GM19372 (cell line): Measurements from ENCODE around the gene ROCK2.
"Not testable (repeated sequence)": the region's sequence is repeated elsewhere in the genome, so short reads cannot be mapped to it uniquely, and the experiment has no call there.

Source experiments
- ATAC-seq: cut with Tn5 transposase; IDR thresholded peaks from one replicate; pipeline ENCODE4 v1.9.1; 2021; ENCODE audit warnings: mild to moderate bottlenecking, low read depth, moderate library complexity; ENCODE audit not compliant: unreplicated experiment

Gene ROCK2

GRCh38 chr2:11280713-11281112 is 63.7 kb downstream of the ROCK2 start:
- no peak for ATAC-seq

- no peak for ATAC-seq
Observed at GRCh38 chr2:11279398-11279797, 65.0 kb downstream of the ROCK2 start.

GRCh38 chr2:11278219-11278618 is 66.2 kb downstream of the ROCK2 start:
- ATAC-seq: no peak

- no peak for ATAC-seq
Observed at GRCh38 chr2:11275910-11276309, 68.5 kb downstream of the ROCK2 start.

- ATAC-seq: no peak
Observed at GRCh38 chr2:11270891-11271290, 73.5 kb downstream of the ROCK2 start.

- ATAC-seq: no peak
Observed at GRCh38 chr2:11267931-11268330, 76.5 kb downstream of the ROCK2 start.

- no peak for ATAC-seq
Observed at GRCh38 chr2:11264818-11265217, 79.6 kb downstream of the ROCK2 start.

- no peak for ATAC-seq
Observed at GRCh38 chr2:11264007-11264406, 80.4 kb downstream of the ROCK2 start.

GRCh38 chr2:11263177-11263576 is 81.3 kb downstream of the ROCK2 start:
- no peak for ATAC-seq

- not testable (repeated sequence) for ATAC-seq
Observed at GRCh38 chr2:11262438-11262837, 82.0 kb downstream of the ROCK2 start.

- not testable (repeated sequence) for ATAC-seq
Observed at GRCh38 chr2:11261564-11261963, 82.9 kb downstream of the ROCK2 start.

GRCh38 chr2:11260979-11261378 is 83.5 kb downstream of the ROCK2 start:
- ATAC-seq: no peak

- ATAC-seq: no peak
Observed at GRCh38 chr2:11257964-11258363, 86.5 kb downstream of the ROCK2 start.

GRCh38 chr2:11257078-11257477 is 87.4 kb downstream of the ROCK2 start:
- no peak for ATAC-seq

- no peak for ATAC-seq
Observed at GRCh38 chr2:11256166-11256565, 88.3 kb downstream of the ROCK2 start.

GRCh38 chr2:11254100-11254536 is 90.3 kb downstream of the ROCK2 start:
- no peak for ATAC-seq

- not testable (repeated sequence) for ATAC-seq
Observed at GRCh38 chr2:11252458-11252857, 92.0 kb downstream of the ROCK2 start.

GRCh38 chr2:11250400-11251196 is 93.8 kb downstream of the ROCK2 start:
- no peak for ATAC-seq

- ATAC-seq: no peak
Observed at GRCh38 chr2:11245322-11245721, 99.1 kb downstream of the ROCK2 start.

GRCh38 chr2:11244091-11244826 is 100.2 kb downstream of the ROCK2 start:
- no peak for ATAC-seq

- no peak for ATAC-seq
Observed at GRCh38 chr2:11243512-11243911, 100.9 kb downstream of the ROCK2 start.
